Spleen (tissue), 7 donors: Measurements from ENCODE around the gene TIMM17B.

Experiments
- CTCF ChIP-seq, 11 experiments: fragments of 200-600 bp in 7 of 11; fragments of 450-650 bp in 4 of 11; sonication (generic) in 4 of 11; IDR thresholded peaks in 8 of 11; conservative IDR thresholded peaks in 3 of 11; 1 replicate in 7 of 11; 2 replicates in 4 of 11; pipeline versions ENCODE4 v1.4.0 to v1.8.0; 2016 to 2021; ENCODE audit warnings: antibody characterized with exemption in 11 of 11, inconsistent platforms in 4 of 11, mild to moderate bottlenecking in 1 of 11
- POLR2A ChIP-seq, 3 donors: fragments of 450-650 bp; IDR thresholded peaks; one replicate each; pipeline ENCODE4 v1.5.1; 2017; ENCODE audit warnings: antibody characterized with exemption in 3 of 3, mild to moderate bottlenecking in 1 of 3
- POLR2AphosphoS5 ChIP-seq, 3 donors: sonication (generic); formaldehyde crosslinking; IDR thresholded peaks; one replicate each; pipeline ENCODE4 v1.5.1; 2017; ENCODE audit warnings: antibody characterized with exemption in 3 of 3
- donor health status: DM: no; HTN: no; CAD: no; lungs with moderate emphysema.
- donor health status: DM: no; HTN: no; CAD: no.
- donor health status: DM: no; HTN: no; CAD: no.

- TF ChIP-seq CTCF (IDR thresholded peaks at IDR 0.05 in 8 of 11, conservative IDR thresholded peaks at IDR 0.05 in 3 of 11): no peak
- TF ChIP-seq POLR2AphosphoS5 (IDR thresholded peaks at IDR 0.05): no peak
- TF ChIP-seq POLR2A (IDR thresholded peaks at IDR 0.05): no peak
Measured at GRCh38 chrX:48918301-48918642, 20.7 kb upstream of the TIMM17B start.
